Coronary artery (tissue), 2 donors: ENCODE measurements around the gene ANKS6.

Source experiments
- DNase-seq: peaks from one replicate; pipeline ENCODE4 v3.0.0-alpha.2; 2017; ENCODE audit warnings: low spot score
- H3K27ac ChIP-seq, 2 donors: fragments of 200-600 bp; sonication (generic); one replicate each; pipeline ENCODE4 v1.5.1; 2016 to 2019
- H3K4me3 ChIP-seq: fragments of 200-600 bp; sonication (generic); 2 replicates; pipeline ENCODE4 v1.5.1; 2016; ENCODE audit warnings: mild to moderate bottlenecking, moderate library complexity
- CTCF ChIP-seq: fragments of 200-600 bp; sonication (generic); IDR thresholded peaks from one replicate; pipeline ENCODE4 v1.5.1; 2019; ENCODE audit warnings: antibody characterized with exemption

ANKS6 gene

GRCh38 chr9:98772364-98773155 is 23.8 kb downstream of the ANKS6 start:
- Histone ChIP-seq H3K4me3 (no peak overlapping the region), H3K27ac (no peak overlapping the region)
- no peak for TF ChIP-seq CTCF
- no peak for DNase-seq

DNA sequence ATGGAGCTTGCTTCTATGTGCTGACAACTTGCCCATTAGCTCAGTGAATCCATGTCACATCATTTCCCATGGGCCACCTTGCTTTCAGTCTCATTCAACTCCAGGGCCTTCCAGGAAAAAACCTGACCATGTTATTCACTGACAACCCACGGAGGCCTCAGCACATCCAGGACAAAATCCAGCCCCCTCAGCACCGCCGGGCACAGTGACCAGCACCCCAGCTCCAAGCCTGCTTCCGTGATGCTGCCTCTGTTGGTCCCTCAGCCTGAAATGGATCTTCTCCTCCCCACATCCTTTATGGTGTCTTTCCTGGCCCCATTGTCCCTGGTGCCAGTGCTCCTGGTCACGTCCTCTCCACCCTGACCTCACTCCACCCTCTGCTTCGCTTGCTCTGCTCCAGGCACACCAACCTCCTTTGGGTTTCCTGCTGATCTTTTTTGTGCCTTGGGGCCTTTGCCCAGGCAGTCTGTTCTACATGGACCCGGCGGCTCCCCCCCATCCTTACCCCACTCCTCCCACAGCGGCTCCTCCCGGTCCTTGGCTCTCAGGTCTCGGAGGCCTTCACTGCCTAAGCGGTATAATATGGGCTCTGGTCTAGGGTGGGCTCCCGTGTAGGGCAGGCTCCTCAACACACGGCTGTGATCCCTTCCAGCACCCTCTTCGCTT is 25.0 kb downstream of the ANKS6 start:
- Histone ChIP-seq H3K4me3 (no peak overlapping the region), H3K27ac (no peak overlapping the region)
- no peak for TF ChIP-seq CTCF
- no peak for DNase-seq

- Histone ChIP-seq H3K27ac (no peak overlapping the region), H3K4me3 (no peak overlapping the region)
- DNase-seq: no peak
- TF ChIP-seq CTCF: no peak
Observed at GRCh38 chr9:98770717-98771116, 25.6 kb downstream of the ANKS6 start.

- no peak overlapping the region for H3K4me3 ChIP-seq
- DNase-seq: no peak
- H3K27ac ChIP-seq: no peak overlapping the region
- TF ChIP-seq CTCF: no peak
Observed at GRCh38 chr9:98768344-98768743, 28.0 kb downstream of the ANKS6 start.

GRCh38 chr9:98767915-98768314 is 28.4 kb downstream of the ANKS6 start:
- H3K27ac ChIP-seq: no peak overlapping the region
- H3K4me3 ChIP-seq: no peak overlapping the region
- DNase-seq: no peak
- TF ChIP-seq CTCF: no peak

GRCh38 chr9:98767196-98767595 is 29.2 kb downstream of the ANKS6 start:
- Histone ChIP-seq H3K4me3 (no peak overlapping the region), H3K27ac (no peak overlapping the region)
- DNase-seq: no peak
- no peak for TF ChIP-seq CTCF

DNA sequence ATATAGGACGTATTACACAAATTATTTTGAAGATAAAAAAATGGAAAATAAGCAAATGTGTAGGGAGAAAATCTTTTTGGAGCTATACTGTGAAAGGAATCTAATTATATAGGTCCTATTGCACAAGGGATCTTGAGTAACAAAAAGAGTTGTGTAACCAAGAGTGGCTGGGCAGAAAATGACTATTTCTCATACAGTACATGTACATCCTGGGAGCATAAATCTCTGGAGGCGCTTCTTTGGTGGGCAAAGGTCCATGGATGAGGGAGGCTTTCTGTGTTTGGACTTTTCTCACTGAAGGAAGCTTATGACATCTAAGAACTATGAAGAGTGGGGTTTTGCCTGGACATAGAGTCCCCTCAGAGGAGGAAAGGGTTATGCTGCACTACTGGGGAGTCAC is 29.8 kb downstream of the ANKS6 start:
- DNase-seq: no peak
- no peak overlapping the region for H3K4me3 ChIP-seq
- no peak for TF ChIP-seq CTCF
- H3K27ac ChIP-seq: no peak overlapping the region
